Tibial artery (tissue), 4 donors: ENCODE results near the gene RBM33.

Experiments used
- DNase-seq, 2 donors: peaks; one replicate each; pipeline ENCODE4 v3.0.0-alpha.2; 2019
- H3K27ac ChIP-seq, 2 donors: fragments of 200-600 bp; sonication (generic) in 1 of 2; 1 replicate in 1 of 2; 2 replicates in 1 of 2; pipeline ENCODE4 v1.5.1; 2018 to 2019; ENCODE audit warnings: mild to moderate bottlenecking in 1 of 2
- H3K27me3 ChIP-seq, 2 donors: fragments of 200-600 bp; sonication (generic) in 1 of 2; one replicate each; pipeline versions ENCODE4 v1.5.1 to v1.6.0; 2016 to 2019
- H3K36me3 ChIP-seq, 3 donors: fragments of 200-600 bp; sonication (generic) in 2 of 3; one replicate each; pipeline ENCODE4 v1.5.1; 2016 to 2019; ENCODE audit warnings: mild to moderate bottlenecking in 2 of 3
- H3K4me1 ChIP-seq, 4 donors: fragments of 200-600 bp; sonication (generic) in 2 of 4; 1 replicate in 3 of 4; 2 replicates in 1 of 4; pipeline ENCODE4 v1.5.1; 2016 to 2019
- H3K4me3 ChIP-seq, 2 donors: fragments of 200-600 bp; sonication (generic) in 1 of 2; 1 replicate in 1 of 2; 2 replicates in 1 of 2; pipeline ENCODE4 v1.5.1; 2018 to 2019; ENCODE audit warnings: mild to moderate bottlenecking in 2 of 2
- H3K9me3 ChIP-seq, 3 donors: fragments of 200-600 bp; sonication (generic) in 1 of 3; one replicate each; pipeline ENCODE4 v1.5.1; 2016 to 2019
- intact Hi-C: fragments of 100-400 bp; cut with DNase I; formaldehyde crosslinking; loops from one replicate; pipeline ENCODE4 v1.15.0; 2023; ENCODE audit warnings: low total_unique reads
- TF ChIP-seq, protein P1 (sequence below), 2 experiments: fragments of 200-600 bp in 1 of 2; fragments of 450-650 bp in 1 of 2; IDR thresholded peaks; one replicate each; pipeline ENCODE4 v1.5.1; 2017 to 2019; ENCODE audit warnings: antibody characterized with exemption in 2 of 2, mild to moderate bottlenecking in 1 of 2, moderate library complexity in 1 of 2

RBM33 gene

DNA sequence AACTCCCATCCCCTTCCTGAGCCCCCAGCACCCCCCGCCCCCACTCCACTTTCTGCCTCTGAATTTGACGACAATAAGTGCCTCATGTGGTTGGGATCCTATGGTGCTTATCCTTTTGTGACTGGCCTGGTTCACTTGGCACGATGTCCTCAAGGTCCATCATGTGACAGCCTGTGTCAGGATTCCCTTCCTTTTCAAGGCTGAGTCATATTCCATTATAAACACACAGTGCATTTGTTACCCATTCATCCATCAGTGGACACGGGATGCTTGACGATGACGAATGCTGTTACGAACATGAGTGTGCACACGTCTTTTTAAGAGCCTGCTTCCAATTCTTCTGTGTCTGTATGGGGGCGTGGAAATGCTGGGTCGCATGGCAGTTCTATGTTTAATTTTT, 141.1 kb downstream of the RBM33 start:
- TF ChIP-seq, protein P1, sequence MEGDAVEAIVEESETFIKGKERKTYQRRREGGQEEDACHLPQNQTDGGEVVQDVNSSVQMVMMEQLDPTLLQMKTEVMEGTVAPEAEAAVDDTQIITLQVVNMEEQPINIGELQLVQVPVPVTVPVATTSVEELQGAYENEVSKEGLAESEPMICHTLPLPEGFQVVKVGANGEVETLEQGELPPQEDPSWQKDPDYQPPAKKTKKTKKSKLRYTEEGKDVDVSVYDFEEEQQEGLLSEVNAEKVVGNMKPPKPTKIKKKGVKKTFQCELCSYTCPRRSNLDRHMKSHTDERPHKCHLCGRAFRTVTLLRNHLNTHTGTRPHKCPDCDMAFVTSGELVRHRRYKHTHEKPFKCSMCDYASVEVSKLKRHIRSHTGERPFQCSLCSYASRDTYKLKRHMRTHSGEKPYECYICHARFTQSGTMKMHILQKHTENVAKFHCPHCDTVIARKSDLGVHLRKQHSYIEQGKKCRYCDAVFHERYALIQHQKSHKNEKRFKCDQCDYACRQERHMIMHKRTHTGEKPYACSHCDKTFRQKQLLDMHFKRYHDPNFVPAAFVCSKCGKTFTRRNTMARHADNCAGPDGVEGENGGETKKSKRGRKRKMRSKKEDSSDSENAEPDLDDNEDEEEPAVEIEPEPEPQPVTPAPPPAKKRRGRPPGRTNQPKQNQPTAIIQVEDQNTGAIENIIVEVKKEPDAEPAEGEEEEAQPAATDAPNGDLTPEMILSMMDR (IDR thresholded peaks at IDR 0.05), result no peak
- peaks cover 0 to 11% (median 9%) of the 10 kb centered on the region in 4 donors for H3K4me1 ChIP-seq
- peaks cover 0 to 12% of the 10 kb centered on the region in 2 donors for H3K27me3 ChIP-seq
- no peak for DNase-seq
- H3K27ac ChIP-seq, result no peak overlapping the region
- peaks cover 32 to 42% (median 37%) of the 10 kb centered on the region in 3 donors for H3K36me3 ChIP-seq
- H3K9me3 ChIP-seq, result no peaks in the 10 kb centered on the region
- intact Hi-C loops, result no loop called here
- no peak overlapping the region for H3K4me3 ChIP-seq

DNA sequence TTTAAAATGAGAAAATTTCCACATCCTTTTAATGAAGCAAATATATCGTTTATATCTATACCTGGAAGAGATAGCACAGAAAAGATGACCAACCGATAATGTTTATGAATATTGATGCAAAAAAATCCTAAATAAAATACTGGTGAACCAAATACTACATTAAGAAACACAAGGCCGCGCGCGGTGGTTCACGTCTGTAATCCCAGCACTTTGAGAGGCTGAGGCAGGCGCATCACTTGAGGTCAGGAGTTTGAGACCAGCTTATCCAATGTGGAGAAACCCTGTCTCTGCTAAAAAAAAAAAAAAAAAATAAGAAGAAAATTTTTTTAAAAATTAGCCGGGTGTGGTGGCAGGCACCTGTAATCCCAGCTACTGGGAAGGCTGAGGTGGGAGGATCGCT, 142.0 kb downstream of the RBM33 start:
- H3K9me3 ChIP-seq, result no peaks in the 10 kb centered on the region
- peaks cover 0 to 12% of the 10 kb centered on the region in 2 donors for H3K27me3 ChIP-seq
- DNase-seq, result no peak
- peaks cover 28 to 32% (median 29%) of the 10 kb centered on the region in 3 donors for H3K36me3 ChIP-seq
- no peak overlapping the region for H3K4me3 ChIP-seq
- intact Hi-C loops, result no loop called here
- peaks cover 0 to 11% (median 9%) of the 10 kb centered on the region in 4 donors for H3K4me1 ChIP-seq
- H3K27ac ChIP-seq, result no peak overlapping the region
- TF ChIP-seq, protein P1 (IDR thresholded peaks at IDR 0.05), result no peak

GRCh38 chr7:155787171-155787851, 142.8 kb downstream of the RBM33 start:
- DNase-seq, result no peak
- H3K4me1 ChIP-seq, result peaks cover 0 to 11% (median 9%) of the 10 kb centered on the region in 4 donors
- TF ChIP-seq, protein P1 (IDR thresholded peaks at IDR 0.05), result no peak
- H3K27me3 ChIP-seq, result peaks cover 0 to 12% of the 10 kb centered on the region in 2 donors
- intact Hi-C loops, result no loop called here
- H3K4me3 ChIP-seq, result peak overlapping the region in 1 of 2 donors; percentile 31
- H3K27ac ChIP-seq, result no peak overlapping the region
- peaks cover 20 to 24% (median 20%) of the 10 kb centered on the region in 3 donors for H3K36me3 ChIP-seq
- no peaks in the 10 kb centered on the region for H3K9me3 ChIP-seq

DNA sequence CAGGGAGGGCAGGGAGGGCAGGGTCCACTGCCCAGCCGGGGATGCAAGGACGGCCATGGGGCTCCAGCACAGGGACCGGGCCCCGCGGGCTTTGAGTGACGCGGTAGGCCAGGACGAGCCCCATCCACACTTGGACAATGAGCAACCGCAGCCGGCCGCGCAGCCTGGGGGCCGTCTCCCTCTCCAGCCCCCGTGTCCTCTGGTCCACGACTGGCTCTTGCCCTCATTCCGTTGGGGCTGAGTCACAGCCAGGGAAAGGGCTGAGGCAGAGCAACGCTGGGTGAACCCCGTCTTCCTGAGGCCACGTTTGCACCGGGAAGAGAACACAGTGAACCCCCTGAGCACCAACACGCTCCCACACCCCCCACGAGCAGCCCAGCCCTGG, 144.1 kb downstream of the RBM33 start:
- H3K4me3 ChIP-seq, result no peak overlapping the region
- intact Hi-C loops, result no loop called here
- H3K27me3 ChIP-seq, result peaks cover 0 to 12% of the 10 kb centered on the region in 2 donors
- H3K36me3 ChIP-seq, result peaks cover 8 to 13% (median 9%) of the 10 kb centered on the region in 3 donors
- DNase-seq, result no peak
- no peaks in the 10 kb centered on the region for H3K9me3 ChIP-seq
- TF ChIP-seq, protein P1 (IDR thresholded peaks at IDR 0.05), result no peak
- H3K27ac ChIP-seq, result no peak overlapping the region
- H3K4me1 ChIP-seq, result peaks cover 0 to 11% (median 9%) of the 10 kb centered on the region in 4 donors

GRCh38 chr7:155789001-155789725, 144.7 kb downstream of the RBM33 start:
- H3K27ac ChIP-seq, result no peak overlapping the region
- peaks cover 0 to 11% (median 9%) of the 10 kb centered on the region in 4 donors for H3K4me1 ChIP-seq
- no peaks in the 10 kb centered on the region for H3K9me3 ChIP-seq
- no peak overlapping the region for H3K4me3 ChIP-seq
- TF ChIP-seq, protein P1 (IDR thresholded peaks at IDR 0.05), result no peak
- H3K36me3 ChIP-seq, result peaks cover 3 to 8% (median 8%) of the 10 kb centered on the region in 3 donors
- intact Hi-C loops, result no loop called here
- peaks cover 0 to 12% of the 10 kb centered on the region in 2 donors for H3K27me3 ChIP-seq
- no peak for DNase-seq
